RKO (cell line): ENCODE results near the gene RBL2.
"Not testable (repeated sequence)": the region's sequence is repeated elsewhere in the genome, so short reads cannot be mapped to it uniquely, and the experiment has no call there.

Experiments used
- DNase-seq: peaks from one replicate; pipeline ENCODE4 v3.0.0-alpha.2; 2016; ENCODE audit warnings: low spot score

Gene RBL2

GRCh38 chr16:53539346-53539745 is 105.1 kb downstream of the RBL2 start:
- not testable (repeated sequence) for DNase-seq

DNA sequence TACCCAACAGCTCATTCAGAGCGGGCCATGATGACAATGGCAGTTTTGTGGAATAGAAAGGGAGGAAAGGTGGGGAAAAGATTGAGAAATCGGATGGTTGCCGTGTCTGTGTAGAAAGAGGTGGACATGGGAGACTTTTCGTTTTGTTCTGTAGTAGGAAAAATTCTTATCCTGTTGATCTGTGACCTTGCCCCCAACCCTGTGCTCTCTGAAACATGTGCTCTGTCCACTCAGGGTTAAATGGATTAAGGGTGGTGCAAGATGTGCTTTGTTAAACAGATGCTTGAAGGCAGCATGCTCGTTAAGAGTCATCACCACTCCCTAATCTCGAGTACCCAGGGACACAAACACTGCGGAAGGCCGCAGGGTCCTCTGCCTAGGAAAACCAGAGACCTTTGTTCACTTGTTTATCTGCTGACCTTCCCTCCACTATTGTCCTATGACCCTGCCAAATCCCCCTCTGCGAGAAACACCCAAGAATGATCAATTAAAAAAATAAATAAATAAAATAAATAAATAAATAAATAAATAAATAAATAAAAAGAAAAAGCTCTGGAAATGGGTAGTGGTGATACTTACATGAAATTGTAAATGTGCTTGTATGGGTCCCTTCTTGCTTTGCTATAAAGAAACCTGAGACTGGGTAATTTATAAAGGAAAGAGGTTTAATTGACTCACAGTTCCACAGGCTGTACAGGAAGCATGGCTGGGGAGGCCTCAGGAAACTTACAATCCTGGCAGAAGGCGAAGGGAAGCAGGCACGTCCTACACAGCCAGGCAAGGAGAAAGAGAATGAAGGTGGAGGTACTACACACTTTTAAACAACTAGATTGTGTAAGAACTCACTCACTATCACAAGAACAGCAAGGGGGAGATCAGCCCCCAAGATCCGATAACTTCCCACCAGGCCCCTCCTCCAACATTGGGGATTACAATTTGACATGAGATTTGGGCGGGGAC is 105.8 kb downstream of the RBL2 start:
- not testable (repeated sequence) for DNase-seq
